Measurements from ENCODE around the gene DDX46.

DNA sequence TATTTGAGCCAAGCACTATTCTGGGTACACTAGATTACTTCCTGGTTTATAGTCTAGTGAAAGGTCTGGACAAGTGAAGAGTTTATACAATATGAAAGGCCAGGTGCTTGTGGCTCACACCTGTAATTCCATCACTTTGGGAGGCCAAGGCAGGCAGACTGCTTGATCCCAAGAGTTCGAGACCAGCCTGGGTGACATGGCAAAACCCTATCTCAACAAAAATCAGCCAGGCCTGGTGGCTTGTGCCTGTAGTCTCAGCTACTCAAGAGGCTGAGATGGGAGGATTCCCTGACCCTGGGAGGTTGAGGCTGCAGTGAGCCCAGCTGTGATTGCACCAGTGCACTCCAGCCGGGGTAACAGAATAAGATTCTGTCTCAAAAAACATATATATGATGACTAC is 106.1 kb downstream of the DDX46 start:
- TF ChIP-seq, protein P1, sequence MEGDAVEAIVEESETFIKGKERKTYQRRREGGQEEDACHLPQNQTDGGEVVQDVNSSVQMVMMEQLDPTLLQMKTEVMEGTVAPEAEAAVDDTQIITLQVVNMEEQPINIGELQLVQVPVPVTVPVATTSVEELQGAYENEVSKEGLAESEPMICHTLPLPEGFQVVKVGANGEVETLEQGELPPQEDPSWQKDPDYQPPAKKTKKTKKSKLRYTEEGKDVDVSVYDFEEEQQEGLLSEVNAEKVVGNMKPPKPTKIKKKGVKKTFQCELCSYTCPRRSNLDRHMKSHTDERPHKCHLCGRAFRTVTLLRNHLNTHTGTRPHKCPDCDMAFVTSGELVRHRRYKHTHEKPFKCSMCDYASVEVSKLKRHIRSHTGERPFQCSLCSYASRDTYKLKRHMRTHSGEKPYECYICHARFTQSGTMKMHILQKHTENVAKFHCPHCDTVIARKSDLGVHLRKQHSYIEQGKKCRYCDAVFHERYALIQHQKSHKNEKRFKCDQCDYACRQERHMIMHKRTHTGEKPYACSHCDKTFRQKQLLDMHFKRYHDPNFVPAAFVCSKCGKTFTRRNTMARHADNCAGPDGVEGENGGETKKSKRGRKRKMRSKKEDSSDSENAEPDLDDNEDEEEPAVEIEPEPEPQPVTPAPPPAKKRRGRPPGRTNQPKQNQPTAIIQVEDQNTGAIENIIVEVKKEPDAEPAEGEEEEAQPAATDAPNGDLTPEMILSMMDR (IDR thresholded peaks at IDR 0.05): no peak
- TF ChIP-seq EZH2 (IDR thresholded peaks at IDR 0.05): no peak
